Liver (tissue), 9 donors: ENCODE data around the gene CLCN1. TPM values are rescaled to one million over a fixed set of nuclear protein-coding genes. Genes with fewer than 3 reads are reported as not detected.

ENCODE experiments used
- DNase-seq: peaks from one replicate; pipeline ENCODE4 v3.0.0-alpha.2; 2017; ENCODE audit warnings: low spot score
- H3K27ac ChIP-seq, 2 donors: one replicate each; pipeline ENCODE4 v1.7.0; 2013; ENCODE audit warnings: inconsistent platforms in 2 of 2, low read length in 2 of 2, control low read depth in 1 of 2, low read depth in 1 of 2, mild to moderate bottlenecking in 1 of 2
- H3K27me3 ChIP-seq, 4 donors: one replicate each; pipeline versions ENCODE4 v1.6.1 to v1.7.0; 2013; ENCODE audit warnings: low read length in 3 of 4, inconsistent platforms in 1 of 4, mild to moderate bottlenecking in 1 of 4, moderate library complexity in 1 of 4; ENCODE audit not compliant: control insufficient read depth in 4 of 4, insufficient read depth in 4 of 4
- H3K36me3 ChIP-seq, 4 donors: one replicate each; pipeline versions ENCODE4 v1.6.1 to v1.7.0; 2013; ENCODE audit warnings: low read length in 3 of 4, mild to moderate bottlenecking in 3 of 4, low read depth in 1 of 4, moderate library complexity in 1 of 4; ENCODE audit not compliant: control insufficient read depth in 4 of 4, insufficient read depth in 3 of 4
- H3K4me1 ChIP-seq, 4 donors: one replicate each; pipeline versions ENCODE4 v1.6.1 to v1.7.0; 2013; ENCODE audit warnings: low read length in 3 of 4, mild to moderate bottlenecking in 3 of 4, moderate library complexity in 1 of 4; ENCODE audit not compliant: control insufficient read depth in 4 of 4, insufficient read depth in 4 of 4
- H3K4me3 ChIP-seq, 3 donors: one replicate each; pipeline versions ENCODE4 v1.6.1 to v1.7.0; 2013; ENCODE audit warnings: low read length in 3 of 3, control low read depth in 1 of 3, low read depth in 1 of 3, mild to moderate bottlenecking in 1 of 3
- H3K9ac ChIP-seq, 2 donors: one replicate each; pipeline ENCODE4 v1.7.0; 2013; ENCODE audit warnings: low read length in 2 of 2, mild to moderate bottlenecking in 2 of 2, moderate library complexity in 2 of 2, control low read depth in 1 of 2, low read depth in 1 of 2
- H3K9me3 ChIP-seq, 4 donors: one replicate each; pipeline versions ENCODE4 v1.6.1 to v1.7.0; 2013; ENCODE audit warnings: low read length in 3 of 4; ENCODE audit not compliant: control insufficient read depth in 4 of 4
- ATF3 ChIP-seq: IDR thresholded peaks from 2 replicates; pipeline ENCODE4 v1.6.1; 2016; ENCODE audit warnings: antibody characterized with exemption
- CTCF ChIP-seq: fragments of 150-350 bp; IDR thresholded peaks from 2 replicates; pipeline ENCODE4 v1.5.1; 2017; ENCODE audit warnings: improper control_type of control experiment, low read depth, low read length; ENCODE audit not compliant: missing input control
- EGR1 ChIP-seq, 2 donors: IDR thresholded peaks; 2 replicates each; pipeline ENCODE4 v1.6.1; 2016 to 2018; ENCODE audit warnings: antibody characterized with exemption in 2 of 2, low read depth in 2 of 2
- FOXA1 ChIP-seq: IDR thresholded peaks from 2 replicates; pipeline ENCODE4 v1.6.1; 2016; ENCODE audit warnings: antibody characterized with exemption
- FOXA2 ChIP-seq: IDR thresholded peaks from 2 replicates; pipeline ENCODE4 v1.6.1; 2016; ENCODE audit warnings: antibody characterized with exemption
- GABPA ChIP-seq, 2 donors: IDR thresholded peaks in 1 of 2; conservative IDR thresholded peaks in 1 of 2; 2 replicates each; pipeline ENCODE4 v1.6.1; 2016; ENCODE audit warnings: antibody characterized with exemption in 2 of 2, mild to moderate bottlenecking in 1 of 2, moderate library complexity in 1 of 2
- HNF4A ChIP-seq, 2 donors: conservative IDR thresholded peaks; 2 replicates each; pipeline ENCODE4 v1.6.1; 2016; ENCODE audit warnings: antibody characterized with exemption in 2 of 2, mild to moderate bottlenecking in 2 of 2
- HNF4G ChIP-seq: IDR thresholded peaks from 2 replicates; pipeline ENCODE4 v1.6.1; 2016; ENCODE audit warnings: antibody characterized with exemption
- JUND ChIP-seq, 2 donors: IDR thresholded peaks; 2 replicates each; pipeline ENCODE4 v1.6.1; 2016; ENCODE audit warnings: antibody characterized with exemption in 2 of 2
- MAX ChIP-seq: IDR thresholded peaks from 2 replicates; pipeline ENCODE4 v1.6.1; 2016; ENCODE audit warnings: antibody characterized with exemption
- NR2F2 ChIP-seq: IDR thresholded peaks from 2 replicates; pipeline ENCODE4 v1.6.1; 2016; ENCODE audit warnings: antibody characterized with exemption
- RXRA ChIP-seq, 2 donors: IDR thresholded peaks; 2 replicates each; pipeline ENCODE4 v1.6.1; 2017 to 2018; ENCODE audit warnings: antibody characterized with exemption in 2 of 2, mild to moderate bottlenecking in 1 of 2
- SP1 ChIP-seq: IDR thresholded peaks from 2 replicates; pipeline ENCODE4 v1.6.1; 2018; ENCODE audit warnings: antibody characterized with exemption, mild to moderate bottlenecking
- TAF1 ChIP-seq: conservative IDR thresholded peaks from 2 replicates; pipeline ENCODE4 v1.6.1; 2016; ENCODE audit warnings: antibody characterized with exemption, mild to moderate bottlenecking
- YY1 ChIP-seq: IDR thresholded peaks from 2 replicates; pipeline ENCODE4 v1.6.1; 2016; ENCODE audit warnings: antibody characterized with exemption, mild to moderate bottlenecking
- ZBTB33 ChIP-seq: IDR thresholded peaks from 2 replicates; pipeline ENCODE4 v1.6.1; 2016; ENCODE audit warnings: antibody characterized with exemption
- WGBS: extraction: QIAGEN DNeasy Blood & Tissue Kit; methylation state at CpG from one replicate; pipeline ENCODE4 v1.1.7; 2013; 5-methylcytosine and 5-hydroxymethylcytosine counted together
- polyA plus RNA-seq, 2 donors: library from polyadenylated mRNA; stranded (reverse) in 1 of 2; unstranded in 1 of 2; fragments of 200-250 nt in 1 of 2; fragments of >200 nt in 1 of 2; fragmentation: Nextera tagmentation in 1 of 2; extraction: Ambion mirVana in 1 of 2; gene quantifications; one replicate each; pipeline versions ENCODE4 v1.2.1 to v1.2.3, GENCODE V29; 2013 to 2015
- total RNA-seq, 2 donors: library from RNA; depleted of rRNA; stranded (reverse); fragments of >200 nt; gene quantifications; one replicate each; pipeline ENCODE4 v1.2.3, GENCODE V29; 2014
- TF ChIP-seq, protein P1 (sequence below): IDR thresholded peaks from 2 replicates; pipeline ENCODE4 v1.6.1; 2016; ENCODE audit warnings: antibody characterized with exemption, mild to moderate bottlenecking
- donor health status: healthy.
- donor health status: healthy.
- donor health status: healthy.
- donor health status: healthy.
- donor health status: healthy.

CLCN1 gene
- total and polyA plus RNA-seq, 4 donors, result 0.01 to 0.08 TPM; not detected in 2

- peaks cover 40 to 69% (median 68%) of the 10 kb centered on the region in 4 donors for H3K4me1 ChIP-seq
- no peak for DNase-seq
- H3K9ac ChIP-seq, result no peak overlapping the region
- H3K27ac ChIP-seq, result no peak overlapping the region
- no peaks in the 10 kb centered on the region for H3K9me3 ChIP-seq
- no peak overlapping the region for H3K4me3 ChIP-seq
- peaks cover 0 to 25% (median 6%) of the 10 kb centered on the region in 4 donors for H3K36me3 ChIP-seq
- WGBS, result 61% methylated on average over 7 of the region's 7 CpGs
- TF ChIP-seq FOXA2 (no peak), HNF4A (conservative IDR thresholded peaks at IDR 0.05) (no peak), ZBTB33 (no peak), JUND (IDR thresholded peaks at IDR 0.05) (no peak), EGR1 (IDR thresholded peaks at IDR 0.05; ENCODE audit: low read depth in 2 of 2) (no peak), FOXA1 (no peak), CTCF (no peak), ATF3 (no peak), HNF4G (no peak), TAF1 (no peak), NR2F2 (no peak), YY1 (no peak), RXRA (IDR thresholded peaks at IDR 0.05) (no peak), GABPA (IDR thresholded peaks at IDR 0.05 in 1 of 2, conservative IDR thresholded peaks at IDR 0.05 in 1 of 2) (no peak), MAX (no peak), SP1 (no peak)
- TF ChIP-seq, protein P1, sequence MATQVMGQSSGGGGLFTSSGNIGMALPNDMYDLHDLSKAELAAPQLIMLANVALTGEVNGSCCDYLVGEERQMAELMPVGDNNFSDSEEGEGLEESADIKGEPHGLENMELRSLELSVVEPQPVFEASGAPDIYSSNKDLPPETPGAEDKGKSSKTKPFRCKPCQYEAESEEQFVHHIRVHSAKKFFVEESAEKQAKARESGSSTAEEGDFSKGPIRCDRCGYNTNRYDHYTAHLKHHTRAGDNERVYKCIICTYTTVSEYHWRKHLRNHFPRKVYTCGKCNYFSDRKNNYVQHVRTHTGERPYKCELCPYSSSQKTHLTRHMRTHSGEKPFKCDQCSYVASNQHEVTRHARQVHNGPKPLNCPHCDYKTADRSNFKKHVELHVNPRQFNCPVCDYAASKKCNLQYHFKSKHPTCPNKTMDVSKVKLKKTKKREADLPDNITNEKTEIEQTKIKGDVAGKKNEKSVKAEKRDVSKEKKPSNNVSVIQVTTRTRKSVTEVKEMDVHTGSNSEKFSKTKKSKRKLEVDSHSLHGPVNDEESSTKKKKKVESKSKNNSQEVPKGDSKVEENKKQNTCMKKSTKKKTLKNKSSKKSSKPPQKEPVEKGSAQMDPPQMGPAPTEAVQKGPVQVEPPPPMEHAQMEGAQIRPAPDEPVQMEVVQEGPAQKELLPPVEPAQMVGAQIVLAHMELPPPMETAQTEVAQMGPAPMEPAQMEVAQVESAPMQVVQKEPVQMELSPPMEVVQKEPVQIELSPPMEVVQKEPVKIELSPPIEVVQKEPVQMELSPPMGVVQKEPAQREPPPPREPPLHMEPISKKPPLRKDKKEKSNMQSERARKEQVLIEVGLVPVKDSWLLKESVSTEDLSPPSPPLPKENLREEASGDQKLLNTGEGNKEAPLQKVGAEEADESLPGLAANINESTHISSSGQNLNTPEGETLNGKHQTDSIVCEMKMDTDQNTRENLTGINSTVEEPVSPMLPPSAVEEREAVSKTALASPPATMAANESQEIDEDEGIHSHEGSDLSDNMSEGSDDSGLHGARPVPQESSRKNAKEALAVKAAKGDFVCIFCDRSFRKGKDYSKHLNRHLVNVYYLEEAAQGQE, result no peak
- H3K27me3 ChIP-seq, result no peaks in the 10 kb centered on the region
These were observed 80.3 kb downstream of the CLCN1 start for GRCh38 chr7:143396182-143396581.
